BE2C (cell line): ENCODE data around the gene TMEM163.

Experiments used
- DNase-seq: peaks from one replicate; pipeline ENCODE4 v3.0.0-alpha.2; 2020
- H3K27me3 ChIP-seq: fragments of 250-450 bp; sonication (Bioruptor Pico); 2 replicates; pipeline ENCODE4 v1.5.1; 2020; ENCODE audit warnings: mild to moderate bottlenecking
- H3K36me3 ChIP-seq: fragments of 250-450 bp; sonication (Bioruptor Pico); 2 replicates; pipeline ENCODE4 v1.5.1; 2020; ENCODE audit warnings: mild to moderate bottlenecking
- H3K4me1 ChIP-seq: fragments of 250-450 bp; sonication (Bioruptor Pico); 2 replicates; pipeline ENCODE4 v1.5.1; 2020
- H3K4me3 ChIP-seq: 2 replicates; pipeline ENCODE4 v1.5.1; 2011; ENCODE audit warnings: low read depth, low read length
- H3K9me3 ChIP-seq: fragments of 250-450 bp; sonication (Bioruptor Pico); 2 replicates; pipeline ENCODE4 v1.5.1; 2020
- CTCF ChIP-seq: IDR thresholded peaks from 2 replicates; pipeline ENCODE4 v1.5.1; 2012; ENCODE audit warnings: mild to moderate bottlenecking, low read depth, low read length

Gene TMEM163

GRCh38 chr2:134683561-134684112 is 35.2 kb downstream of the TMEM163 start:
- Histone ChIP-seq H3K4me3 (no peak overlapping the region), H3K9me3 (no peaks in the 10 kb centered on the region), H3K36me3 (no peaks in the 10 kb centered on the region), H3K27me3 (no peaks in the 10 kb centered on the region), H3K4me1 (no peaks in the 10 kb centered on the region)
- DNase-seq = no peak
- no peak for TF ChIP-seq CTCF

GRCh38 chr2:134682726-134683125 is 36.1 kb downstream of the TMEM163 start:
- no peak for DNase-seq
- no peaks in the 10 kb centered on the region for H3K9me3 ChIP-seq
- no peaks in the 10 kb centered on the region for H3K4me1 ChIP-seq
- no peak overlapping the region for H3K4me3 ChIP-seq
- no peaks in the 10 kb centered on the region for H3K36me3 ChIP-seq
- no peak for TF ChIP-seq CTCF
- H3K27me3 ChIP-seq = no peaks in the 10 kb centered on the region

GRCh38 chr2:134681201-134681600 is 37.6 kb downstream of the TMEM163 start:
- no peaks in the 10 kb centered on the region for H3K9me3 ChIP-seq
- no peaks in the 10 kb centered on the region for H3K36me3 ChIP-seq
- DNase-seq = no peak
- H3K27me3 ChIP-seq = no peaks in the 10 kb centered on the region
- no peak overlapping the region for H3K4me3 ChIP-seq
- no peak for TF ChIP-seq CTCF
- no peaks in the 10 kb centered on the region for H3K4me1 ChIP-seq

DNA sequence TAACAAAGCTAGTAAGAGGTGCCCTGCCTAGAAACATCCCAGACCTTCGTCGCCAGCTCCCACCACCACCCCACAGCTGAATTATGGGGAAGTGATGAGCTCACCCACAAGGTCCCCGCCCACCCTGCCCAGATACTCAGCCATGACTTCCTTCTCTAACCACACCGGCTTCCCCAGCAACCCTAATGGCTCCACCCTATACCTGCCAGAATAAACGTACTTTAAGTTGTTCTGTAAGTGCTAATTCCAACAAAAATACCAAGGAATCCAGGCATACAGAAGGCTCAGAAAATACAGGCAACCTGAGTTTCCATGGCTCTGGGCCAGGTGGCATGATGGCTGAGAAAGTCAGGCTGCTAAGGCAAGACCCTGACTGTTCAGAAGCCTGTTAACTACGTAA is 39.1 kb downstream of the TMEM163 start:
- no peak for DNase-seq
- H3K4me3 ChIP-seq = no peak overlapping the region
- no peaks in the 10 kb centered on the region for H3K4me1 ChIP-seq
- no peaks in the 10 kb centered on the region; the same call in 1 of the 2 replicates for H3K27me3 ChIP-seq
- H3K36me3 ChIP-seq = no peaks in the 10 kb centered on the region
- no peak for TF ChIP-seq CTCF
- no peaks in the 10 kb centered on the region for H3K9me3 ChIP-seq

DNA sequence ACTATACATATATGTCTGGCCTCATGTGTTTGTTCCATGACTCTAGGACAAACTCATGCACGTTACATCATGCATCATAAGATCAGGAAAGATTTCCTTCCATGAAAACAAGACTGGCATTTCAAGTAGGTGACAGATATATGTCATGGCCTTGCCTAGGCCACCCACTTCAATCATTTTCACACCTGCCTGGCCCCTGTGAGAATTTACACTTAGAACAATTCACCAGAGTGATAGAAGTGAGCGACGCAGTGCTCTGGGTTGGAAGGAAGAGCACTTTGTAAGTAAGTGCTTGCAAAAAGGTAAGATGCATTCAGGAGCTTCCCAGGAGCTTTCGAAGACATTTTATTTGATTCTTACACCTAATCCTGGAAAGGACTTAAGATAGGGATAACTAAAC is 39.5 kb downstream of the TMEM163 start:
- no peaks in the 10 kb centered on the region for H3K9me3 ChIP-seq
- H3K27me3 ChIP-seq = no peaks in the 10 kb centered on the region; the same call in 1 of the 2 replicates
- H3K4me1 ChIP-seq = no peaks in the 10 kb centered on the region
- H3K4me3 ChIP-seq = no peak overlapping the region
- TF ChIP-seq CTCF = no peak
- H3K36me3 ChIP-seq = no peaks in the 10 kb centered on the region
- DNase-seq = no peak

- Histone ChIP-seq H3K4me1 (no peaks in the 10 kb centered on the region), H3K27me3 (no peaks in the 10 kb centered on the region; the same call in 1 of the 2 replicates), H3K36me3 (no peaks in the 10 kb centered on the region), H3K9me3 (no peaks in the 10 kb centered on the region), H3K4me3 (no peak overlapping the region)
- TF ChIP-seq CTCF = no peak
- DNase-seq = no peak
Observed at GRCh38 chr2:134677856-134678756, 40.7 kb downstream of the TMEM163 start.
